Loucy (cell line): ENCODE data around the gene GPRIN2.

Experiments used
- CTCF ChIP-seq: fragments of 200-600 bp; sonication (generic); conservative IDR thresholded peaks from 2 replicates; pipeline ENCODE4 v1.5.1; 2014; ENCODE audit warnings: mild to moderate bottlenecking, antibody characterized with exemption, low read length
- EZH2phosphoT487 ChIP-seq: fragments of 200-600 bp; IDR thresholded peaks from 2 replicates; pipeline ENCODE4 v1.6.1; 2018; ENCODE audit warnings: antibody characterized with exemption, mild to moderate bottlenecking, moderate library complexity, borderline replicate concordance

- TF ChIP-seq CTCF (peak; percentile 71), EZH2phosphoT487 (no peak)
These were observed 11.3 kb downstream of the GPRIN2 start for GRCh38 chr10:46544989-46545791.
